ENCODE results near the gene AQP12A.

The AQP12A gene

DNA sequence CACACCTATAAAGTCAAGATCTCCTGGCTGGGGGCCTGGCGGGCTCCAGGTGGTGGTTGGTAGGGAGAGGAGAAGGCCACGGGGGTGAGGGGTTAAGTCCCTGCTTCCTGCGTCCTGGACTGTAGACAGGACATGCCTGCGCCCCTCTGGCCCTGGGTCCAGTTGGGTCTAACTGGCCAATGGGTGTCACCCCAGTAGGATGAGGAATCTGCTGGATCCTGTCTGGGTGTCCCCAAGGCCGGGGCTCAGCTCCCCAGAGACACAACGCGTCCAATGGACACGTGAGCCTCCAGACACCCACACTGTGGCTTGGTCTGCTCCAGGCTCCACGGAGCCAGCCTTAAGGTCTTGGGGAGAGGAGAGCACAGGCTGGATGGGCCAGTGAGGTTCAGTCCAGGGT, 19.6 kb downstream of the AQP12A start:
- DNase-seq: no peak

DNA sequence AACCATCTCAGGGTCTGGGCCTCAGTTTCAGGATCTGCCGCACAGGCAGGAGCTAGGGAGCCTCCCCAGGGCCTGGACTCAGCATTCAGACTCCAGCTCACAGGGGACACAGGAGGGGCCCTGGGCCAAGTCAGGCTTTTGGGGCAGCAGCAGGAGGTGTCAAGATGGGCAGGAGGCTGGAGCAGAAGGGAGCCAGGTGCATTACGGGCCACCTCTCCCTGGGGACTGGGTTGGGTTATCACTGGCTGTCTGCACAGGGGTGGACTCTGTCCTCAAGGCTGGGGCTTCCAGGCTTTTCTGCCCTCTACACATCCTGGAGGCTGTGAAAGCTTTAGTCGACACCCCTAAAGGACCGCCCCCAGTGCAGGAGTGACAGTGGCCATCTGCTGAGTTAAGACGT, 20.0 kb downstream of the AQP12A start:
- DNase-seq: no peak

DNA sequence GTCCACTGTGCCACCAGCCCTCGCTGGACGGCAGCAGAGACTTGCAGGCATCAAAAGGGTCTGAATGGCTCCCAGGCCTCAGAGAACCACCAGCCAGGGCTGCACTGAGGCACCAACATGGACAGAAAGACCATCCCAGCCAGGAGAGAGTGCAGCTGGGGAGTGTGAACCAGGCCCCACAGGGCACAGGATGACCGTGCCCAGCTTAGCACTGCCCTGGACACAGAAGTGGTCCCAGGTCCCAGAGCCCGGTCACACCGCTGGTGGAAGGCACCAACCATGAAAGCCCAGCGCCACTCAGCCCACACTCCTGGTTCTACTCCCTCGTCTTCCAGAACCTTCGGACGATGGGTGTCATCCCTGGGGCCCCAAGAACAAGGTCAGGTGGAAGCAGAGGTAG, 20.5 kb downstream of the AQP12A start:
- DNase-seq: no peak

DNA sequence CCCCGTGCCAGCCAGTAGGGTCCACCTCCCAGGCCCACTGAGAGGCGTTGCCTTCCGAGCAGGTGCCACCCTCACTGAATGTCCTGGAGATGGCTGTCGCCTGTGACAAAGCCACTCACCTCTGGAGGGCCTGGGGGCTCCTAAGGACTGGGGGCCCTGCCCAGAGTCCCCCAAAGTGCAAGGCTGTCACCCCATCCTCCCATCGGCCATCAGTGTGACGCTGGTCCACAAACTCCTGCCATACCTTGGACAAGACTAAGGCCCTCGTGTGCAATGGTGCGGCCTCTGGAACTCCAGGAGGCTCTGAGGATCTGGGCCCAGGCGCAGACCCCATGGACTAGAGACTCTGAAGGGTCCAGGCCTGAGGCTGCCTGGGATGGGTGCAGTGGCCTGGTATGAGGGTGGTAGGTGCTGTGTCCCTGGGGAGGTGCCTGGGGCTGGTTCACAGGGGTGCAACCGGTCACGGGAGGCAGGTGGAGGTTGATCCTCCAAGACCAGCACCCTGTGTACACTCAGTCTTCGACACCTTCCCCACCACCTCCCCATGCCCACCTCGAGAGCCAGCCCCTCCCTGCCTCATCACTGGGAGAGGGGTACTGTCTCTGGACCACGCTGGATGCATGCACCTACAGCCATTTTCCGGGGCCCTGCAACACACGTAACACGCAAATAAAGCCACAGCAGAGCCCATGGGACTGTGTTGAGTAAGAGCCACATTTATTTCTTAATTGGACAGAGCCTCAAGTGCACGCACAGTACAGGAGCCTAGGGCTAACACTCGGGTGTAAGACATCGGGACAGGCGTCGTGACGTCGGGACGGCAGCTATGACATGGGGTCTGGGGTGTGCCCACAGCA, 21.6 kb downstream of the AQP12A start:
- no peak for DNase-seq

DNA sequence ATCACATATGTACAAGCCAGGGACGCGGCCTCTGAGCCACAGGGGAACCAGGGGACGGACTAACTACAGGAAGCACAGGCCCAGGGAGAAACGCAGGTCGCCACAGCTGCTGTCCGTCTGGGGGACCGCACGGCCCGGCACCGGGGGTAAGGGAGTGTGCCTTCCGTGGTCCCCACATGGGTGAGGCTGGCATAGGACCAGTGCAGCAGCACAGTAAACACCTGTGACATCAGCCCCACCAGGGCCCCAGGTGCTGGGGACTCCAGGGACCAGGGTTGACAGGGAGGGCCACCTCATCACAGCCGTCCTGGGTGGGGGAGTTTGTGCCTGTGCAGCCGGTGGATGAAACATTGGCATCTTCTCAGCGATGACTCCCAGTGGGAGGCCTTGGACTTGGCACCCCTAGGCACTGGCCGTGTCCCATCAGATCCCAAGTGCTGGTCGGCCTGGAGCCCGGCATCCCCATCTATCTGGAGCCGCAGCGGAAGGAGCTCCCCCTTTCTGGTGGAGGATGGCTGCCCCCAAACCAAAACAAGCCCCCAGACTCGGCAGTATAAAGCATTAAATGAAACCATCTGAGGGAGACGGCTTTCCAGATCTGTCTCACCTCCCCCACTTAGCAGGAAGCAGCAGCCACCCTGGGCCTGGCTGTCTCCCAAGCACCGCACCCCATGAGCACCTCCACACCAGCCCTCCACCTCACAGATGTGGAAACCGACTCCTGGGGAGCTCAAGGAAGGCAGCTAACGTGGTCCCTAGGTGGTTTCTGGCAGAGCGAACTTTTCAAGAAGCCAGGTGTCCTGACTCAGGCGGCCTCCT, 22.5 kb downstream of the AQP12A start:
- no peak for DNase-seq

DNA sequence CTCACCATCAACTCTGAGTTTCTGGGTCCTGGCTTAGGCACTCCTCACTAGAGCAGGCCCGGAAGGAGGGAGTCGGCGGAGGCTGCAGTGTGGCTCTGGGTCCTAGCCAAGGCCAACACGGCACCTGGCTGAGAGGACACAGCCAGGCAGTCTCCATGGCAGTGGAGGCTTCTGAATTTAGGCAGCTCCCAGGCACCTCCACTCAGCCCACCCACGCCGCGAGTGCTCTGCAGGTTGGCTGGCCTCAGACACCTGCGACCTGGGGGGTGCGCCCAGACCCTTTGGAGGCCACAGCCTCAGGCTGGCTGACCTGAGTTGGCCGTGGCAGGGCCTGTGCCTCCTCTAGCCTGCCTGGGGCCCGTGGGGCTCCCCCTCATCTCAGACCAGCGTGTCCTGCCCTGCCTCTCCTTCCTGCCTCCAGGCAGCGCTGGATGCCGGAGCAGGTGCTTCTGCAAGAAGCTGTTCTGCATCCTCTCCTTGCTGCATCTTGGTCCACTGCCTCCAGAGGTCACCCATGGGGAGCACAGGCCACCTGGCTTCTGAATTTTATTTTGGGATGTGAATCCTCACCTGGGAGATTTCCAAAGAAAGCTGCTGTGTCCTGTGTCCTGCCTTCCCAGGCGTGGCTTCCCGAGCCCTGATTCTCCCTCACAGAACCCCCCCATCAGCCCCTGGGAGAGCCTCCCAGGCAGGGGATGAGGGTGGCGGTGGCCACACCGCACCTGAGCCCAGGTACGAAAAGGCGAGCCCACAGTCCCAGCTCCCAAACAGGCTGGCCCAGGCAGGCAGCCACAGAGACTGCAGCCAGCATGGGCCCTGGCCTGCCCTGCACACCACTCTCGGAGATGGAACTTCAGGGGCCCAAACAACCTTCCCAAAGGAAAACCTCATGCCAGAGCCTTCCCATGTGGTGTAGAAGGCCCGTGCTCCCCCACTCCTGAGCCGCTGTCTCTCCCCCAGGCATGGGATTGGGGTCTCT, 23.4 kb downstream of the AQP12A start:
- DNase-seq: no peak

DNA sequence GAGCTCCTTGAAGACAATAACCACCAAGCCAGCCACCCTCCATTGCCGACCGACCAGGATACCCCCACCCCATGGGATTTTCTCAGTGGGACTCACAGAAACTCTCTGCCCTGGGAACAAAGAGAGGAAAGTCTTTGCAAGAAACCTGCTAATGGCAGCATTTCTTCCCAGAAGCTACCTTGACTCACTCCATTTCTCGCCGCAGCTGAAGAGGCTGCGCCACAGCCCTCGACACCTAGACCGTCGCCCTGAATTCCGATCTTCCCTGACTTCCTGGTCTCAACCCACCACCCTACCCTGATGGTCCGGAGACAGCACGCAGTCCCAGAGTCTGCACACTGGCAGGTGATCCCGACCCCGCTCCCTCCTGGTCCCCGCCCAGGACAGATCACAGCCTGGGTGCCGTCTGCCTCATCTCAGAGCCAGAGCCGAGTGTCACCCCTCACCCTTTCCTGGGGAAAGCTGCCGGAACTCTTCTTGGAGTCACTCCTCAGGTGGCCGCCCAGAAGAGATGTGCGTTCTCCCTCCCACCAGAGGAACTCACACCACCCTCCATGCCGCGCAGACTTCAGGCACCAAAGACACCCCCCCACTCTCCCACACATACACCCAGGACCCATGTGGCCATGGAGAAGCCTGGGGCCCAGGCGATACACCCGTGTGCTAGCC, 24.6 kb downstream of the AQP12A start:
- DNase-seq: no peak

DNA sequence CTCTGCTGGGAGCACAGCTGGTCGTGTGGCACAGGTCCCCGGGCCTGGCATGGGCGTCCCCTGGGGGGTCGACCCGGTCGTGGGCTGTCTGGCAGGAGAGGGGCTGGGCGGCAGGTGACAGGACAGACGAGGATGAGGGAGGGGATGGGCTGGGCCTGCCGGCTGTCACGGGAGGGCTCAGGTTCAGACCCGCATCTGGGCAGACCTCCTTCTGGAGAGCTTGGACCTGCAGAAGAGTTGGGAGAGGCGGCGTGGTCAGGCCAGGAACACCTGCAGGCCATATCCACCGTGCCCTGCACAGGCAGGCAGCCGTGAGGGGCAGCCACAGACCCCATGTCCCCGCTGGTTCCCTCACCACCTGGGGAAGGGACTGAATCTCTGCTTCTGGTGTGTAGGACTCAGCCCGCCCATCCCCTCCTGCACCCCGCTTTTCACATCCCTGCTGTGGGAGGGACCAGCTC, 25.5 kb downstream of the AQP12A start:
- no peak for DNase-seq

DNA sequence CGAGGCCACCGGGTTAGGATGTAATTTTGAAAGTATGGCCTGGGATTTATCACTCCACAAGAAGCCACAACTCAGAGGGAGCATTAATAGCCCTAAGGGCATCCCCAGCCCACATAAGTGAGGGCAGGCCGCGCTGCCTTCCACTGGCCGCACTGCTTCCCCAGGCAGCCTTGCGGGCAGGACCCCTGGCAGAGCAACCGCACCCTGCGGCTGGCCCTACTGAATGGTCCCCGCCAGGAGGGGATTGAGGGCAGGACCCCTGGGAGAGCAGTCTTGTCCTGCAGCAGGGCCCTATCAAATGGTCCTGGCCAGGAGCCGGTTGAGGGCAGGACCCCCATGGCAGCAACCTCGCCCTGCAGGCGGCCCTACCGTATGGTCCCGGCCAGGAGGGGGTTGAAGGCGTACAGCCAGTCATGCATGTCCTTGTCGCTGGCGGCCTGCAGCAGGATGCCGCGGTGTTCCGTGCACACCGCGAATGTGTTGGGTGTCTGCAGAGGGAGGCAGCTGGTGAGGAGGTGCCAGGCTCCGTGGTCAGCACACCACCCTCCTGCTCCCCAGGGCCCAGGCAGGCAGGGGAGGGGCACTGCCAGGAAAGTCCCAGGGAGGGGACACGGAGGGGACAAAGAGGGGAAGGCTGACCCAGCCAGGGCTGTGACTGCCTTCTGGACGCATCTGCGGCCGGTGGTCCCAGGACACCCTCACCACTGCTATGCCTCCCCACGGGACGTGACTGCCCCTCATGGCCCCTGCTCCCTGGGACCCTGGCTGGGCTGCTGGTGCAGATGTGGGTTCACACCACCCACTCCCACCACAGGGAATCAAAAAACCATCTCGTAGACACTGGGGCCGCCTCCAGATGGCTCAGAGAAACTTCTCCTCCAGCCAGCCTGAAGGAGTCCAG, 26.3 kb downstream of the AQP12A start:
- no peak for DNase-seq

DNA sequence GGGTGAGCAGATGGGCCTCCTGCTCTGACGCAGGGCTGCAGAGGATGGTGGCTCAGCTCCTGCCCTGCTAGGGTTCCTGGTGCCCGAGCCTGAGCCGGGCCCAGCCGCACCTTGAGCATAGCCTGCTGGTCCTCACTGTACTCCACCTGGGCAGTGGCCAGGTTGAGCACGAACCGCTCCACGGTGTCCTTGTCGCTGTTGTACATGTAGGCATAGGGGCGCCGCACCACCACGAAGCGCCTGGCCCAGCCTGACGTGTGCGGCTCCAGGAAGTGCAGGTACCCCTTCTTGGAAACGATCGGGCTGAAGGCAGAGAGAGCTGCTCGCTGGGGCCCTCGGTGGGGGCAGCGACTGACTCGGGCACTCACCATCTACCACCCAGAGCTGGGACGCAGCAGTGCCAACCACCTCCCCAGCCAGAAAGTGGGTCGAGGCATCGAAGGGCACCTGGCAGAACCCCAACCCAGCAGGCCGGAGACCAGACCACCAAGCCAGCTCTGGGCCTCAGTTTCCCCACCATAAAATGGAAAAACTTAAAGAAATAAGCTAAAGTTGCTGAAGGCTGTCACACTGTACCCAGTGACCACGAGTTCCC, 27.3 kb downstream of the AQP12A start:
- DNase-seq: no peak

DNA sequence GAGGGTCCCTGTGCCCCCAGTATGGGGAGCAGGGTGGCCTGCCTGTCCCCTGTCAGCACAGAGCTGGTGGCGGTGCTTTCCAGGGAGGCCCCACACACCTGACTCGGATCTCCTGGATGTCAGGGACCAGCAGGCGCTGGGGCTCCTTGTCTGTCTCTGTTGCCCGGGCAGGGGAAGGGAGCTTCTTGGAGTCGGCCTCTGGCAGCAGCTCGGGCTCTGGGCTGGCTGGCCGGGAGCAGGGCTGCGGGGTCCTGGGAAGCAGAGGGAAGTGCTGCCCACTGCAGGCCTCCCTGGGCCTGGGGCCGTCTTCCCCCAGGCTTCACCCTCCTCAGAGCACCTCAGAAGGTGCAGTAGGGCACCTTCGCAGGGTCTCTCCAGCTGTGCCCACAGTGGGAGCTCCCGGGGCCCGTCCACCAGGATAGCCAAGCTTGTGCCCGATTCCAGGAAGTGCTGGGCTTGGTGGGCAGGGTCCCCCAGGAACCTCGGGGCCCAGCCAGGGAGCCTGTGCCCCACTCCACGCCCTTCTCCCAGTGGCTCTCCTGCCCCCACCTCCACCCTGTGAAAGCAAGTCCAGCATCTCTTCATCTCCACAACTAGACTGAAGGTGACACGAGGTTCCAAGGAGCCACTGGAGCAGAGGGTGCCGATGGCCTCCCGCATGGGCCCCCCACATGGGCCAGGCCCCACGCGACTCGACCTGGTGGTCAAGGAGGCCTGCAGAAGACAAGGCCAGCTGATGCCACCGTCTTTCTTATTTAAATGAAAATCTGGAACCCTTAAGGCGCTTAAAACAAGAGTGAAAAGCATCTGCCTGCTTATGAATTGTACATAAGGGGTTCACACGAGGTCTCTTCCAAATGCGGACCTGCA, 28.2 kb downstream of the AQP12A start:
- no peak for DNase-seq

DNA sequence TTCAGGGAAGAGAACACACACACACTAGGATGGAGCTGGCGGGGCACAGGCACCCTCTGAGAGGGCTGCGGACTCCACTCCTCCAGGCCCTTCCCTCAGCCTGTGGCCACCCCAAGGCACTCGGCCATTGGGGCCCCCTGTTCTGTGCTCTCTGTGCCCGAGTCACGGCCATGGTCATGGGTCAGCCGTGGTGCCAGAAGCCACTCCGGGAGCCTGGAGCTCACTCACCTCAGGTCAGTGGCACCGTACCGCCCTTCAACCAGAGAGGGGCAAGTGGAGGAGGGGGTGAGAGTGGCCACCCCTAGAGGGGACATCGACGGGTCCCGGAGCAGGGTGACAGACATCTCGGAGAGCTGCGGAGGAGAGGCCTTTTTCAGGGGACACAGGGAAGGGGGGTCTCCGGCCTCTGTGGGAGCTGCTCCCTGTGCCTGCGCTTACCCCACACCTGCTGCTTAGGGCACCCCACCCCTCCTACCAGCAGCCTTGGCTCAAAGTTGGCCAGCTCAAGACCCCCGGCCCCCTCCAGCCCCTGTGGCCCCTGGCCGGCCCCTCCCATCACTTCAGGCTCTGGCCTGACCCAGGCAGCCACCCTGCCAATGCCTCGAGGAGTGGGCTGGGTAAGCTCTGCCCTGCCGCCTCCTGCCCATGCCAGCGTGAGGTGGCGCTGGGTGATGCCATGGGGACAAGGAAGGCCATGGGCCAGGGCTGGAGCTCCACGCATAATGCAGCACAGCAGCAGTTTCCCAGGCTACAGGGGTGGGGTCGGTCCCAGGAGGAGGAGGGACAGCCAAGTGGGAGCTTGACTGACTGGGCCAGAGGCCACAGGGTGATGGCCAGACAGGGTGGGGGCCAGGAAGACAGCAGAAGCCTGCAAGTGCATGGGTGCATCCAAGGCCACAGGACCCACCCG, 29.3 kb downstream of the AQP12A start:
- no peak for DNase-seq

DNA sequence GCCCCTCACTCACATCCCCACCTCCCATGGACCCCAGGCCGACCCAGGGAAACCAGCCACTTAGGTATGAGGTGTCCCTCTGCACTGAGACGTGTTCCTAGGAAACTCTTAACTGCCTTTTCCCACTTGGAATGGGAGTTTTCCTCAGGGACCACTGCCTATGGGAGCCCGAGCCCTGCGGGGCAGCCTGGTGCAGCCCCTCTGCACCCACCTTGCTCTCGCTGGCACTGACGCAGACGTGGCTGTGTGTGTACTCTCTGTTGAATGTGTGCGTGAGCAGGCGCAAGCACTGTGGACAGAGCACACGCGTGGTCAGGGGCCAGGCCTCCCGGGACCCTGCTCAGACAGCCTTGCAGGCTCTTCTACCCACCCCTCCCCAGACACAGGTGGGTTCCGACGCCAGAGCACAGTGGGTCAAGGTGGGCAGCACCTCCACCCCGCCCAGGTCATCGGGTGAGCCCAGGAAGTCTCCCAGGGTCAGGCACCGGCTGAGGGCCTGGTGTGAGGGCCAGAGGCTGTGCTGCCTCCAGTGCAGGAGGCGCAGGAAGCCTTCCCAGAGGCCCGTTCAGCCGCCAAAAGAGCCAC, 30.0 kb downstream of the AQP12A start:
- DNase-seq: no peak

DNA sequence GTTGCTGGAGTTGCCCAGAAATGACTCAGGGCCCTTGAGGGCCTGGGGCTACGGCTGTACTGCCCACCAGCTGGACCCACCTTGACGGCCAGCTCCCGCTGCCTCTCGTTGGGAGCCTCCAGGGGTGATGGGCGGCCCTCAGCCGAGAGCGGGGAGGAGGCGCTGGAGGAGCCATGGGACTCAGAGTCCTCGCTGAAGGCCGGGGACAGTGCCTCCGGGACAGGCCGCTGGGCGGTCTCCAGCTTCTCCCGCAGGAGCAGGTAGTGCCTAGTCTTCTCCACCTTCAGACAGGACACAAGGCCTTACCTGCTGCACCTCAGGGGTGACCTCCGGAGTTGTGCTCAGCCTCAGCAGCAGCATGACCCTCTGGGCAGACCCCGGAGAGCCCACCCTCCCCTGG, 30.7 kb downstream of the AQP12A start:
- DNase-seq: no peak

DNA sequence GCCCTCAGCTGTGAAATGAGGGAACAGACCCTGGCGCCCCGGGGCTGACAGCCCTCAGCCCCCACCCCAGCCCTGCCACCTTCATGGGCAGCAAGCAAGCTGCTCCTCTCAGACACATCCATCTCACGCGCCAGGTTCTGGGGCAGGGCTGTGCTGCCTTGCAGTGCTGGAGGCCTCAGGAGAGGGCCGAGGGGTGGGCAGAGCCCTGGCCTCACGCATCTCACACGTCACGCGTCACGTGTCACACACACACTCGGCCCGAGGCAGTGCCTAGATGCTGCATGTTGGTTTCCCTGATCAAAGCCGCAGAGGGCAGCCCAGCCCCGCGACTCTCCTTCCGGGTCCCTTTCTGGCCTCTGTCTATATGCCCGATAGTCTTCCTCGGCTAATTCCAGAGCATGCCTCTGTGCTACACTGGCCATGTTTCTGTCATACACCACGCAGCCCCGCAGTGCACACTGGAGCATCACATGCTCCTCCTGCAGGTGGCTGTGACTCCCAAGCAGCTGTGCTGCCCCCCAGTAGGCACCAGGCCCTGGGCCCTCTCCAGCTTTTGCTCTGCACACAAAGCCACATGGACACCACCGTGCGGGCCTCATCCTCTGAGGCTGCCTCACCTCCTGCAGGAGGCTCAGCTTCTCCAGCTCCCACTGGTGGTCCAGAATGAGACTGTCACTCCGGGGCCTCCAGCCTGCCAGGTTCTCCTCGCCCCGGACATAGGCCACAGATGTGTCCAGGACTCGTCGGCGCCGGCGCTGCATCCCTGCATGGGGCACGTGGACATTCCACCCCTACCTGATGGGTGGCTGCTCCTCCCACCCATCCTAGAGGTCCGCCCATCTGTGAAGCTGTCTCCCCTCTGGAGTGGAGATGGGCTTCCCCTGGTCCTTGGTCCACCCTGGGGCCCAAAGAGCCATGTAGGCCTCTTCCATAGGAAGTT, 31.4 kb downstream of the AQP12A start:
- DNase-seq: no peak

DNA sequence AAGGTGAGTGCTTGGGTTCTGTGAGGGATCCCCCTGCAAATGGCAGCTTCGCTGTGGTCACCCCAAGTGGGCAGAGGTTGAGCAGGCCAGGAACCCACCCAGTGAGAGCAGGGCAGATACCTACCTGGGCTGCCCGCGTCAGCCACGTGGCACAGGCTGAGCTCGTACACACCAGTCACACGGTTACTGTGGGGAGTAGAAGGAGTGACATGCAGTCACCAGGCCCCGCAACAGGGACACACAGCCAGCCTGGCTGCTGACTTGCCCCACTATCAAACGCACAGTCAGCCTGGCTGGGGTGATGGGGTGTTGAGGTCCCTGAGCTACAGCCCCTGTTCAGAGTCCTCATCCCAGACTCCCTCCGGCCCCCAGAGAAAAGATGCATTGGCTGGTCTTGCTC, 32.2 kb downstream of the AQP12A start:
- DNase-seq: no peak

DNA sequence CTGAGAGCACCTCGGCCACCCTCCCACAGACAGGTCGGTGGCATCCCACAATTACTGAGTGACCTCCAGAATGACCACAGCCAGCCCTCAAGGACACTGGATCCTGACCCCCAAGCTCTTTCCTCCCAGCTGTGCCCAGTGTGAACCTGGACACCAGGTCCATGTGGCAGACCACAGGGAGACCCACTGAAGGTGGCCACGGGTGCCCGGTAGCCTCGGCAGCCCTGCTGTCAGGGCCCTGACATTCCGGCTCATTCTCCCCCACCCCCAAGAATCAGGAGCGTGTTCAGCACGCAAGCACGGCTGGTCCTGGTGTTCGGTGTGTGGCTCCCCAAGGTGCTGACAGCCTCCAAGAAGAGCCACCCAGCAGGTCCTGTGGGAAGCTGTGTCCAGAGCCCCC, 32.8 kb downstream of the AQP12A start:
- DNase-seq: no peak
